Activated T-cell treated with anti-CD3 and anti-CD28 coated beads, Interleukin-2, amount 50 U/mL, for 72 hours (primary cell): ENCODE measurements around the gene SPATA6L. TPM values are rescaled to one million over a fixed set of nuclear protein-coding genes. Genes with fewer than 3 reads are reported as not detected.
A peak's percentile ranks its signal among the peaks of the same experiment; 100 is the strongest.

Source experiments
- ATAC-seq, 2 donors: fragments of 150-1000 bp; cut with Tn5 transposase; replicated peaks in 1 of 2; 2 replicates each; pipeline ENCODE4 v1.10.0; 2021; ENCODE audit warnings: moderate library complexity in 2 of 2, mild to moderate bottlenecking in 1 of 2
- DNase-seq, 2 donors: peaks; one replicate each; pipeline ENCODE4 v3.0.0; 2021 to 2022; ENCODE audit warnings: mixed read lengths in 1 of 2
- H3K27ac Mint-ChIP-seq: one replicate; pipeline ENCODE4 v1.8.0; 2022; ENCODE audit warnings: mild to moderate bottlenecking, moderate library complexity, mixed read lengths
- H3K27me3 Mint-ChIP-seq: one replicate; pipeline ENCODE4 v1.8.0; 2022; ENCODE audit warnings: low read depth, mixed read lengths
- H3K36me3 Mint-ChIP-seq, 2 donors: one replicate each; pipeline ENCODE4 v1.8.0; 2022; ENCODE audit warnings: mixed read lengths in 2 of 2, mild to moderate bottlenecking in 1 of 2; ENCODE audit not compliant: insufficient read depth in 2 of 2
- H3K4me1 Mint-ChIP-seq: one replicate; pipeline ENCODE4 v1.8.0; 2022; ENCODE audit warnings: low read depth, mixed read lengths
- H3K4me3 Mint-ChIP-seq, 2 donors: one replicate each; pipeline ENCODE4 v1.8.0; 2022; ENCODE audit warnings: mild to moderate bottlenecking in 2 of 2, mixed read lengths in 2 of 2, moderate library complexity in 2 of 2
- H3K9me3 Mint-ChIP-seq, 2 donors: one replicate each; pipeline ENCODE4 v1.8.0; 2022; ENCODE audit warnings: mixed read lengths in 2 of 2
- total RNA-seq, 2 donors: library from RNA; stranded (reverse); gene quantifications; one replicate each; pipeline ENCODE4 v1.2.3, GENCODE V29; 2022

Gene SPATA6L
- under 1 TPM; 0.60 to 0.90 TPM for total RNA-seq

- ATAC-seq = peak; percentile 46 to 47
- H3K4me3 Mint-ChIP-seq = peak within 1 kb of the TSS; percentile 81 to 97
Measured at GRCh38 chr9:4666042-4666699, at the start of gene SPATA6L. TSS of gene SPATA6L (minus strand) at chr9:4666480. CDS start at chr9:4666250, 230 bp downstream.

GRCh38 chr9:4714266-4715016 lies 48.2 kb upstream of the SPATA6L start:
- H3K36me3 Mint-ChIP-seq = peaks cover 5 to 20% of the 10 kb centered on the region in 2 donors
- no peaks in the 10 kb centered on the region for H3K27me3 Mint-ChIP-seq
- H3K9me3 Mint-ChIP-seq = peaks cover 4% of the 10 kb centered on the region in 2 donors
- H3K4me3 Mint-ChIP-seq = no peak overlapping the region
- DNase-seq (no peak), ATAC-seq (peak in 1 of 2 donors; percentile 13)
- H3K27ac Mint-ChIP-seq = peak overlapping the region; percentile 1
- H3K4me1 Mint-ChIP-seq = no peaks in the 10 kb centered on the region

More at GRCh38 chr9:4666042-4666699, at the start of gene SPATA6L:
- peak within 1 kb of the TSS; percentile 86 for H3K27ac Mint-ChIP-seq
- no peaks in the 10 kb centered on the region for H3K27me3 Mint-ChIP-seq
- H3K36me3 Mint-ChIP-seq = no peaks in the 10 kb centered on the region
- DNase-seq = peak; percentile 48 to 50
- H3K9me3 Mint-ChIP-seq = no peaks in the 10 kb centered on the region
- H3K4me1 Mint-ChIP-seq = peaks cover 88% of the 10 kb centered on the region

GRCh38 chr9:4713849-4714248 lies 47.6 kb upstream of the SPATA6L start:
- Mint-ChIP-seq H3K9me3 (peaks cover 4% of the 10 kb centered on the region in 2 donors), H3K27ac (peak overlapping the region; percentile 1), H3K36me3 (peaks cover 5 to 17% of the 10 kb centered on the region in 2 donors), H3K4me1 (no peaks in the 10 kb centered on the region), H3K4me3 (no peak overlapping the region), H3K27me3 (no peaks in the 10 kb centered on the region)
- ATAC-seq (peak; percentile 24 to 43), DNase-seq (no peak)

GRCh38 chr9:4709380-4709779 lies 43.1 kb upstream of the SPATA6L start:
- DNase-seq = no peak
- Mint-ChIP-seq H3K4me3 (no peak overlapping the region), H3K36me3 (peaks cover 5 to 13% of the 10 kb centered on the region in 2 donors), H3K27ac (no peak overlapping the region), H3K4me1 (peaks cover 5% of the 10 kb centered on the region), H3K27me3 (no peaks in the 10 kb centered on the region), H3K9me3 (peaks cover 4% of the 10 kb centered on the region in 2 donors)
- ATAC-seq = no peak

- no peak for DNase-seq
- Mint-ChIP-seq H3K4me3 (no peak overlapping the region), H3K27me3 (no peaks in the 10 kb centered on the region), H3K36me3 (peaks cover 0 to 14% of the 10 kb centered on the region in 2 donors), H3K27ac (no peak overlapping the region), H3K9me3 (no peaks in the 10 kb centered on the region), H3K4me1 (peaks cover 12% of the 10 kb centered on the region)
- no peak for ATAC-seq
Measured at GRCh38 chr9:4706971-4707622, 40.8 kb upstream of the SPATA6L start.

- ATAC-seq = no peak
- Mint-ChIP-seq H3K9me3 (no peaks in the 10 kb centered on the region), H3K27ac (no peak overlapping the region)
Measured at GRCh38 chr9:4706021-4706420, 39.7 kb upstream of the SPATA6L start.

GRCh38 chr9:4704129-4704528 lies 37.8 kb upstream of the SPATA6L start:
- no peak overlapping the region for H3K27ac Mint-ChIP-seq

More at GRCh38 chr9:4706021-4706420, 39.7 kb upstream of the SPATA6L start:
- Mint-ChIP-seq H3K4me3 (no peak overlapping the region), H3K4me1 (peaks cover 12% of the 10 kb centered on the region), H3K27me3 (no peaks in the 10 kb centered on the region), H3K36me3 (peaks cover 0 to 20% of the 10 kb centered on the region in 2 donors)
- no peak for DNase-seq

GRCh38 chr9:4701526-4701925 lies 35.2 kb upstream of the SPATA6L start:
- Mint-ChIP-seq H3K4me1 (peaks cover 7% of the 10 kb centered on the region), H3K9me3 (no peaks in the 10 kb centered on the region), H3K36me3 (peaks cover 0 to 19% of the 10 kb centered on the region in 2 donors), H3K27me3 (no peaks in the 10 kb centered on the region), H3K4me3 (no peak overlapping the region), H3K27ac (peak overlapping the region; percentile 48)
- no peak for ATAC-seq
- DNase-seq = no peak

More at GRCh38 chr9:4704129-4704528, 37.8 kb upstream of the SPATA6L start:
- no peak for DNase-seq
- Mint-ChIP-seq H3K27me3 (no peaks in the 10 kb centered on the region), H3K4me1 (peaks cover 12% of the 10 kb centered on the region), H3K4me3 (no peak overlapping the region), H3K9me3 (no peaks in the 10 kb centered on the region), H3K36me3 (peaks cover 0 to 17% of the 10 kb centered on the region in 2 donors)
- ATAC-seq = peak; percentile 39 to 51

- Mint-ChIP-seq H3K27me3 (no peaks in the 10 kb centered on the region), H3K27ac (no peak overlapping the region), H3K4me3 (no peak overlapping the region), H3K9me3 (no peaks in the 10 kb centered on the region), H3K36me3 (peaks cover 0 to 22% of the 10 kb centered on the region in 2 donors), H3K4me1 (peaks cover 12% of the 10 kb centered on the region)
- DNase-seq (no peak), ATAC-seq (no peak)
Measured at GRCh38 chr9:4700932-4701331, 34.7 kb upstream of the SPATA6L start.

GRCh38 chr9:4700091-4700490 lies 33.8 kb upstream of the SPATA6L start:
- H3K4me1 Mint-ChIP-seq = peaks cover 16% of the 10 kb centered on the region
- H3K4me3 Mint-ChIP-seq = no peak overlapping the region
- DNase-seq (no peak), ATAC-seq (no peak)
- H3K27ac Mint-ChIP-seq = no peak overlapping the region
- H3K9me3 Mint-ChIP-seq = no peaks in the 10 kb centered on the region
- H3K36me3 Mint-ChIP-seq = peaks cover 0 to 22% of the 10 kb centered on the region in 2 donors
- no peaks in the 10 kb centered on the region for H3K27me3 Mint-ChIP-seq

- H3K27ac Mint-ChIP-seq = no peak overlapping the region
- no peak overlapping the region for H3K4me3 Mint-ChIP-seq
- H3K27me3 Mint-ChIP-seq = no peaks in the 10 kb centered on the region
- H3K36me3 Mint-ChIP-seq = peaks cover 2 to 10% of the 10 kb centered on the region in 2 donors
- DNase-seq = no peak
- H3K4me1 Mint-ChIP-seq = peaks cover 52% of the 10 kb centered on the region
- peak; percentile 64 to 73 for ATAC-seq
- H3K9me3 Mint-ChIP-seq = no peaks in the 10 kb centered on the region
Measured at GRCh38 chr9:4691795-4692194, 25.5 kb upstream of the SPATA6L start.

- H3K36me3 Mint-ChIP-seq = peaks cover 2 to 11% of the 10 kb centered on the region in 2 donors
- H3K4me1 Mint-ChIP-seq = peaks cover 55% of the 10 kb centered on the region
- peak overlapping the region in 1 of 2 donors; percentile 46 for H3K4me3 Mint-ChIP-seq
- H3K27ac Mint-ChIP-seq = peak overlapping the region; percentile 45
- H3K9me3 Mint-ChIP-seq = no peaks in the 10 kb centered on the region
- ATAC-seq (peak; percentile 24 to 36), DNase-seq (no peak)
- H3K27me3 Mint-ChIP-seq = no peaks in the 10 kb centered on the region
Measured at GRCh38 chr9:4690144-4690543, 23.9 kb upstream of the SPATA6L start.

- DNase-seq = peak; percentile 23 to 24
- Mint-ChIP-seq H3K9me3 (no peaks in the 10 kb centered on the region), H3K27me3 (no peaks in the 10 kb centered on the region), H3K4me3 (peak overlapping the region in 1 of 2 donors; percentile 46), H3K36me3 (peaks cover 4 to 14% of the 10 kb centered on the region in 2 donors), H3K4me1 (peaks cover 59% of the 10 kb centered on the region), H3K27ac (peak overlapping the region; percentile 45)
- ATAC-seq = peak; percentile 82 to 87
Measured at GRCh38 chr9:4689687-4690104, 23.4 kb upstream of the SPATA6L start.
